GM23338 (cell line): Measurements from ENCODE around the gene AP2B1.

Experiments
- CREB1 ChIP-seq: fragments of 250-450 bp; sonication (Bioruptor Pico); IDR thresholded peaks from 2 replicates; pipeline ENCODE4 v1.5.0; 2020; ENCODE audit warnings: low read depth, mild to moderate bottlenecking, moderate library complexity
- EZH2 ChIP-seq: fragments of 200-600 bp; sonication (generic); IDR thresholded peaks from one replicate; pipeline ENCODE4 v1.8.0; 2017; ENCODE audit warnings: antibody characterized with exemption, mild to moderate bottlenecking, low read depth; ENCODE audit not compliant: unreplicated experiment
- EZH2phosphoT487 ChIP-seq: fragments of 200-600 bp; sonication (generic); IDR thresholded peaks from one replicate; pipeline ENCODE4 v1.8.1; 2018; ENCODE audit warnings: antibody characterized with exemption; ENCODE audit not compliant: unreplicated experiment
- NANOG ChIP-seq: IDR thresholded peaks from 2 replicates; pipeline ENCODE4 v1.6.1; 2016; ENCODE audit warnings: antibody characterized with exemption, borderline replicate concordance
- POLR2AphosphoS5 ChIP-seq: IDR thresholded peaks from 2 replicates; pipeline ENCODE4 v1.6.1; 2016; ENCODE audit warnings: antibody characterized with exemption, low read depth
- STAT1 ChIP-seq: IDR thresholded peaks from one replicate; pipeline ENCODE4 v1.6.1; 2016; ENCODE audit warnings: antibody characterized with exemption; ENCODE audit not compliant: unreplicated experiment
- ZNF331 ChIP-seq: fragments of 250-450 bp; sonication (Bioruptor Pico); IDR thresholded peaks from 2 replicates; pipeline ENCODE4 v1.5.0; 2020; ENCODE audit warnings: low read depth, mild to moderate bottlenecking, moderate library complexity
- TF ChIP-seq, protein P1 (sequence below), 2 experiments: fragments of 200-600 bp in 1 of 2; sonication (generic) in 1 of 2; conservative IDR thresholded peaks; 2 replicates each; pipeline versions ENCODE4 v1.5.1 to v1.6.1; 2016 to 2017; ENCODE audit warnings: antibody characterized with exemption in 2 of 2, low read depth in 2 of 2, mild to moderate bottlenecking in 2 of 2, moderate library complexity in 1 of 2
- TF ChIP-seq, protein P2 (sequence below): IDR thresholded peaks from one replicate; pipeline ENCODE4 v1.6.1; 2018; ENCODE audit warnings: antibody characterized with exemption; ENCODE audit not compliant: unreplicated experiment
- TF ChIP-seq, protein P3 (sequence below): IDR thresholded peaks from 2 replicates; pipeline ENCODE4 v1.6.1; 2016; ENCODE audit warnings: antibody characterized with exemption

DNA sequence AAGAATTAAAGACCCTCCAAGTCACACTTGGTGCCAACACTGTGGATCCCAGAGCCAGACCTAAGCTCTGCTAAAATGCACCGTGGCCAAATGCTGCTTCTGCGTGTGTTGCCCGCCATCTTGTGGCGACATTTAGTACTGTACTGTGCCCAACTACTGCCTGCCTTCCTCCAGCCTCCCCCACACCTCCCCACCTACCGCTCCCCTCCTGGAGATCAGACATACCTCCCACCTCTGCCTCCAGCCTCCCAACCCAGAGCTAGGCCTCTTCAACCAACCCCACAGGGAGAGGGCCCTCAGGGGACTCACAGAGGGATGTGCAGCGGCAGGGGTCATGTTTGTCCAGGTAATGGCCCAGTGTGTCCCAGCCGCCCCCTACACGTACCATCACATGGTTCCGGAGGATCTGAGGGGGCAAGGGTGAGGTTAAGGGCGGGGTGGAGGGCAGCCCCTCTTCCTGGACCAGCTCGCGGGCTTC, 160.5 kb downstream of the AP2B1 start:
- TF ChIP-seq EZH2 (no peak), EZH2phosphoT487 (no peak), POLR2AphosphoS5 (no peak), STAT1 (no peak), CREB1 (no peak), ZNF331 (CRISPR knock-in tag) (no peak), NANOG (no peak)
- TF ChIP-seq, protein P1, sequence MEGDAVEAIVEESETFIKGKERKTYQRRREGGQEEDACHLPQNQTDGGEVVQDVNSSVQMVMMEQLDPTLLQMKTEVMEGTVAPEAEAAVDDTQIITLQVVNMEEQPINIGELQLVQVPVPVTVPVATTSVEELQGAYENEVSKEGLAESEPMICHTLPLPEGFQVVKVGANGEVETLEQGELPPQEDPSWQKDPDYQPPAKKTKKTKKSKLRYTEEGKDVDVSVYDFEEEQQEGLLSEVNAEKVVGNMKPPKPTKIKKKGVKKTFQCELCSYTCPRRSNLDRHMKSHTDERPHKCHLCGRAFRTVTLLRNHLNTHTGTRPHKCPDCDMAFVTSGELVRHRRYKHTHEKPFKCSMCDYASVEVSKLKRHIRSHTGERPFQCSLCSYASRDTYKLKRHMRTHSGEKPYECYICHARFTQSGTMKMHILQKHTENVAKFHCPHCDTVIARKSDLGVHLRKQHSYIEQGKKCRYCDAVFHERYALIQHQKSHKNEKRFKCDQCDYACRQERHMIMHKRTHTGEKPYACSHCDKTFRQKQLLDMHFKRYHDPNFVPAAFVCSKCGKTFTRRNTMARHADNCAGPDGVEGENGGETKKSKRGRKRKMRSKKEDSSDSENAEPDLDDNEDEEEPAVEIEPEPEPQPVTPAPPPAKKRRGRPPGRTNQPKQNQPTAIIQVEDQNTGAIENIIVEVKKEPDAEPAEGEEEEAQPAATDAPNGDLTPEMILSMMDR (conservative IDR thresholded peaks at IDR 0.05; ENCODE audit: low read depth in 2 of 2) = peak; percentile 78 to 97
- TF ChIP-seq, protein P2, sequence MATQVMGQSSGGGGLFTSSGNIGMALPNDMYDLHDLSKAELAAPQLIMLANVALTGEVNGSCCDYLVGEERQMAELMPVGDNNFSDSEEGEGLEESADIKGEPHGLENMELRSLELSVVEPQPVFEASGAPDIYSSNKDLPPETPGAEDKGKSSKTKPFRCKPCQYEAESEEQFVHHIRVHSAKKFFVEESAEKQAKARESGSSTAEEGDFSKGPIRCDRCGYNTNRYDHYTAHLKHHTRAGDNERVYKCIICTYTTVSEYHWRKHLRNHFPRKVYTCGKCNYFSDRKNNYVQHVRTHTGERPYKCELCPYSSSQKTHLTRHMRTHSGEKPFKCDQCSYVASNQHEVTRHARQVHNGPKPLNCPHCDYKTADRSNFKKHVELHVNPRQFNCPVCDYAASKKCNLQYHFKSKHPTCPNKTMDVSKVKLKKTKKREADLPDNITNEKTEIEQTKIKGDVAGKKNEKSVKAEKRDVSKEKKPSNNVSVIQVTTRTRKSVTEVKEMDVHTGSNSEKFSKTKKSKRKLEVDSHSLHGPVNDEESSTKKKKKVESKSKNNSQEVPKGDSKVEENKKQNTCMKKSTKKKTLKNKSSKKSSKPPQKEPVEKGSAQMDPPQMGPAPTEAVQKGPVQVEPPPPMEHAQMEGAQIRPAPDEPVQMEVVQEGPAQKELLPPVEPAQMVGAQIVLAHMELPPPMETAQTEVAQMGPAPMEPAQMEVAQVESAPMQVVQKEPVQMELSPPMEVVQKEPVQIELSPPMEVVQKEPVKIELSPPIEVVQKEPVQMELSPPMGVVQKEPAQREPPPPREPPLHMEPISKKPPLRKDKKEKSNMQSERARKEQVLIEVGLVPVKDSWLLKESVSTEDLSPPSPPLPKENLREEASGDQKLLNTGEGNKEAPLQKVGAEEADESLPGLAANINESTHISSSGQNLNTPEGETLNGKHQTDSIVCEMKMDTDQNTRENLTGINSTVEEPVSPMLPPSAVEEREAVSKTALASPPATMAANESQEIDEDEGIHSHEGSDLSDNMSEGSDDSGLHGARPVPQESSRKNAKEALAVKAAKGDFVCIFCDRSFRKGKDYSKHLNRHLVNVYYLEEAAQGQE = peak; percentile 31
- TF ChIP-seq, protein P3, sequence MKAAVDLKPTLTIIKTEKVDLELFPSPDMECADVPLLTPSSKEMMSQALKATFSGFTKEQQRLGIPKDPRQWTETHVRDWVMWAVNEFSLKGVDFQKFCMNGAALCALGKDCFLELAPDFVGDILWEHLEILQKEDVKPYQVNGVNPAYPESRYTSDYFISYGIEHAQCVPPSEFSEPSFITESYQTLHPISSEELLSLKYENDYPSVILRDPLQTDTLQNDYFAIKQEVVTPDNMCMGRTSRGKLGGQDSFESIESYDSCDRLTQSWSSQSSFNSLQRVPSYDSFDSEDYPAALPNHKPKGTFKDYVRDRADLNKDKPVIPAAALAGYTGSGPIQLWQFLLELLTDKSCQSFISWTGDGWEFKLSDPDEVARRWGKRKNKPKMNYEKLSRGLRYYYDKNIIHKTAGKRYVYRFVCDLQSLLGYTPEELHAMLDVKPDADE = no peak
